GM12891 (cell line): ENCODE data around the gene XIST.
"Not testable (repeated sequence)": the region's sequence is repeated elsewhere in the genome, so short reads cannot be mapped to it uniquely, and the experiment has no call there.

Experiments
- DNase-seq: peaks from one replicate; pipeline ENCODE4 v3.0.0; 2011; ENCODE audit warnings: low spot score; ENCODE audit not compliant: insufficient read length
- FAIRE-seq: peaks from 2 replicates; lab custom pipeline; 2011; peaks lifted over from hg19 to GRCh38; lab: Jason Lieb, UNC
- PAX5 ChIP-seq: IDR thresholded peaks from 2 replicates; pipeline ENCODE4 v1.6.1; 2011; ENCODE audit warnings: low read length, moderate library complexity, mild to moderate bottlenecking; ENCODE audit not compliant: insufficient read depth, severe bottlenecking
- POLR2A ChIP-seq: IDR thresholded peaks from 2 replicates; pipeline ENCODE4 v1.6.1; 2011; ENCODE audit warnings: low read depth, low read length, control low read depth
- POLR2AphosphoS5 ChIP-seq: IDR thresholded peaks from 2 replicates; pipeline ENCODE4 v1.6.1; 2011; ENCODE audit warnings: low read depth, low read length, control low read depth
- POU2F2 ChIP-seq: IDR thresholded peaks from 2 replicates; pipeline ENCODE4 v1.6.1; 2011; ENCODE audit warnings: low read depth, mild to moderate bottlenecking, control low read depth, low read length, moderate library complexity
- SPI1 ChIP-seq: IDR thresholded peaks from 2 replicates; pipeline ENCODE4 v1.6.1; 2011; ENCODE audit warnings: low read depth, low read length, control low read depth
- TAF1 ChIP-seq: IDR thresholded peaks from 2 replicates; pipeline ENCODE4 v1.6.1; 2011; ENCODE audit warnings: low read depth, low read length, control low read depth

Gene XIST

GRCh38 chrX:73812256-73812655, 40.3 kb downstream of the XIST start:
- TF ChIP-seq PAX5 (no peak), TAF1 (no peak), SPI1 (no peak)
- FAIRE-seq (no peak), DNase-seq (no peak)

DNA sequence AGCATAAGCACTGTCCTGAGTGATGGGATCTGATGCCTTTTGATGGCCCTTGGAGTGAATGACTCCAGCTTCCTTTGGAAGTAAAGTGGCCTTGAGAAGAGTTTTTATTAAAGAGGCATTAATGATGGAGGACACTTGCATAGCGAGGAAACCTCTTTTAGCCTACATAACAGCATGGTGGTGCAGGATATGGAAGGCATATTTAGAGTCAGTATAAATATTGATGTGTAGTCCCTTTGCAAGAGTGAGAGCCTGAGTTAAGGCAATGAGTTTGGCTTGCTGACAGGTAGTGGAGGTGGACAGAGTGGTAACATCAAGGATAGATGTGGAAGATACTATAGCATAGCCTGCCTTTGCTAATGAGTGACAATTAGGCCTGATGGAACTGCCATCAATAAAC, 48.4 kb downstream of the XIST start:
- DNase-seq, FAIRE-seq: not testable (repeated sequence)

DNA sequence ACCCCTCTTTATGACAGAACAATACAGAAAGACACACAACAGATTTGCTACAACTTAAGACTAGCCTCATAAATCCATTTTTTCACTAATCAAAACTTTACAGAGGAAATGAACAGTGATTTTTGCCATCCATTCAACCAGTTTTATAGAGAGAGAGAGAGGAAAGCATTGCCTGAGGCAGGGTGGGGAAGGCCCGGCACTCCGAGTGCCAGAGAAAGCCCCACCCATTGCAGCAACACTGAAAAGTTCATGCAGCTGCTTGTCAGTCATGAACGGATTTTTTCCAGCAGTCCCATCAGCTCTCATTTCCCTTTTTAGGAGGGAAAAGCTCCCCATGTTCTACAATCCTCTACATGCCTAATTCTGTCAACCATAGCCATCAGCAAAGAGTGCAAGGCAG, 52.6 kb downstream of the XIST start:
- DNase-seq (no peak), FAIRE-seq (no peak)
- TF ChIP-seq POLR2A (no peak), PAX5 (no peak), SPI1 (no peak), TAF1 (no peak), POU2F2 (no peak), POLR2AphosphoS5 (no peak)

- DNase-seq, FAIRE-seq: not testable (repeated sequence)
These were observed 60.0 kb downstream of the XIST start for GRCh38 chrX:73792511-73792910.

GRCh38 chrX:73785493-73785892, 67.0 kb downstream of the XIST start:
- DNase-seq, result no peak
- TF ChIP-seq POU2F2 (no peak), TAF1 (no peak), POLR2AphosphoS5 (no peak), SPI1 (no peak), PAX5 (no peak), POLR2A (no peak)
- FAIRE-seq, result no peak
